Activated B cell treated with CpG ODN at 0.5 μM for 24 hours (primary cell): Measurements from ENCODE around the gene PAPSS2. TPM values are rescaled to one million over a fixed set of nuclear protein-coding genes. Genes with fewer than 3 reads are reported as not detected.

ENCODE experiments used
- ATAC-seq: fragments of 200-7000 bp; cut with Tn5 transposase; one replicate; pipeline ENCODE4 v1.10.0; 2021; ENCODE audit warnings: low read depth, mild to moderate bottlenecking, moderate library complexity
- CTCF ChIA-PET: fragments of 350-600 bp; sonication (Branson Sonifier 250); formaldehyde crosslinking; loops from one replicate; lab custom pipeline; 2021; ENCODE audit warnings: antibody characterized with exemption; lab: Charles Lee
- POLR2A ChIA-PET: fragments of 350-600 bp; sonication (Branson Sonifier 250); formaldehyde crosslinking; loops from one replicate; lab custom pipeline; 2021; ENCODE audit warnings: antibody characterized with exemption; lab: Charles Lee
- DNase-seq: peaks from one replicate; pipeline ENCODE4 v3.0.0; 2022
- H3K27ac Mint-ChIP-seq: one replicate; pipeline ENCODE4 v1.8.0; 2020; ENCODE audit warnings: mixed read lengths
- H3K27me3 Mint-ChIP-seq: one replicate; pipeline ENCODE4 v1.8.0; 2021; ENCODE audit warnings: mixed read lengths
- H3K36me3 Mint-ChIP-seq: one replicate; pipeline ENCODE4 v1.8.0; 2021; ENCODE audit warnings: low read depth, mixed read lengths
- H3K4me1 Mint-ChIP-seq: one replicate; pipeline ENCODE4 v1.8.0; 2021; ENCODE audit warnings: mixed read lengths
- H3K4me3 Mint-ChIP-seq: one replicate; pipeline ENCODE4 v1.8.0; 2020; ENCODE audit warnings: mild to moderate bottlenecking, mixed read lengths
- H3K9me3 Mint-ChIP-seq: one replicate; pipeline ENCODE4 v1.8.0; 2020; ENCODE audit warnings: mixed read lengths
- intact Hi-C: fragments of 100-400 bp; cut with micrococcal nuclease; formaldehyde crosslinking; loops from one replicate; pipeline ENCODE4 v1.15.1; 2024
- total RNA-seq: library from RNA; stranded (reverse); gene quantifications from 2 replicates; pipeline ENCODE4 v1.2.3, GENCODE V29; 2022
- TF ChIP-seq, protein P1 (sequence below): fragments of 200-600 bp; IDR thresholded peaks from one replicate; pipeline ENCODE4 v1.8.0; 2022; ENCODE audit warnings: antibody characterized with exemption, mild to moderate bottlenecking

Gene PAPSS2
- total RNA-seq, 1 donor from 2014 or later, result not detected

DNA sequence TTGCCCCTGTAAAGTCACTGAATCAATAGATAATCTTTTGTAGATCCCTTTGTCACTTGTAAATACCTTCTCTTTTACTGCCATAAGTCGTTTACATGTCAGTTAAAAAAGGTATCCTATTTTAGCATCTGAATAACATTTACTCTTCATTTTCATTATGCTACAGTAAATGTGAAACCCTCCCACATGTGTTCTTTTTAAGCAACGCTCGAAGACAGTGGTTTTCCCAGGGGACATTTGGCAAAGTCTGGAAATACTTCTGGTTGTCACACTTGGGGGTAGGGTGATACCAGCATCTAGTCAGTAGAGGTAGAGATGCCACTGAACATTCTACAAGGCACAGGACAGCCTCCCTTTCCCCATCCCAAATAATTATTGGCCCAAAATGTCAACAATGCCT lies 134.6 kb downstream of the PAPSS2 start:
- ChIA-PET CTCF (no interaction called here), POLR2A (interaction anchor here (0.6 kb wide), 1 partner anchor 752 kb away, joined by 9 read pairs; no protein-coding TSS in a partner anchor)
- H3K9me3 Mint-ChIP-seq, result no peaks in the 10 kb centered on the region
- H3K4me3 Mint-ChIP-seq, result no peak overlapping the region
- H3K36me3 Mint-ChIP-seq, result peaks cover 58% of the 10 kb centered on the region
- ATAC-seq (no peak), DNase-seq (no peak)
- no peaks in the 10 kb centered on the region for H3K27me3 Mint-ChIP-seq
- TF ChIP-seq, protein P1, sequence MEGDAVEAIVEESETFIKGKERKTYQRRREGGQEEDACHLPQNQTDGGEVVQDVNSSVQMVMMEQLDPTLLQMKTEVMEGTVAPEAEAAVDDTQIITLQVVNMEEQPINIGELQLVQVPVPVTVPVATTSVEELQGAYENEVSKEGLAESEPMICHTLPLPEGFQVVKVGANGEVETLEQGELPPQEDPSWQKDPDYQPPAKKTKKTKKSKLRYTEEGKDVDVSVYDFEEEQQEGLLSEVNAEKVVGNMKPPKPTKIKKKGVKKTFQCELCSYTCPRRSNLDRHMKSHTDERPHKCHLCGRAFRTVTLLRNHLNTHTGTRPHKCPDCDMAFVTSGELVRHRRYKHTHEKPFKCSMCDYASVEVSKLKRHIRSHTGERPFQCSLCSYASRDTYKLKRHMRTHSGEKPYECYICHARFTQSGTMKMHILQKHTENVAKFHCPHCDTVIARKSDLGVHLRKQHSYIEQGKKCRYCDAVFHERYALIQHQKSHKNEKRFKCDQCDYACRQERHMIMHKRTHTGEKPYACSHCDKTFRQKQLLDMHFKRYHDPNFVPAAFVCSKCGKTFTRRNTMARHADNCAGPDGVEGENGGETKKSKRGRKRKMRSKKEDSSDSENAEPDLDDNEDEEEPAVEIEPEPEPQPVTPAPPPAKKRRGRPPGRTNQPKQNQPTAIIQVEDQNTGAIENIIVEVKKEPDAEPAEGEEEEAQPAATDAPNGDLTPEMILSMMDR, result no peak
- peaks cover 41% of the 10 kb centered on the region for H3K4me1 Mint-ChIP-seq
- intact Hi-C loops, result no loop called here
- H3K27ac Mint-ChIP-seq, result peak overlapping the region; percentile 50

Other genes with a start within 250 kb of the PAPSS2 start
- 5.3 and 7.3 TPM in 2 replicates for gene MINPP1, start 155.0 kb upstream of the PAPSS2 start, total RNA-seq
- 34.7 and 42.6 TPM in 2 replicates for gene ATAD1, start 158.3 kb downstream of the PAPSS2 start, total RNA-seq
- gene KLLN, start 203.7 kb downstream of the PAPSS2 start, total RNA-seq, result 2.4 and 2.6 TPM in 2 replicates
- 172 and 227 TPM in 2 replicates for gene PTEN, start 203.7 kb downstream of the PAPSS2 start, total RNA-seq